Ovary (tissue), 3 donors: Measurements from ENCODE around the gene DTHD1.

Source experiments
- EP300 ChIP-seq: sonication (generic); formaldehyde crosslinking; IDR thresholded peaks from one replicate; pipeline ENCODE4 v1.6.1; 2017; ENCODE audit warnings: antibody characterized with exemption
- POLR2A ChIP-seq: fragments of 450-650 bp; IDR thresholded peaks from one replicate; pipeline ENCODE4 v1.6.1; 2017; ENCODE audit warnings: antibody characterized with exemption, mild to moderate bottlenecking, moderate library complexity
- TF ChIP-seq, protein P1 (sequence below), 3 donors: fragments of 450-650 bp in 2 of 3; fragments of 200-600 bp in 1 of 3; IDR thresholded peaks; one replicate each; pipeline versions ENCODE4 v1.5.1 to v1.8.0; 2016 to 2022; ENCODE audit warnings: antibody characterized with exemption in 3 of 3, mild to moderate bottlenecking in 1 of 3
- donor health status: DM: no; HTN: no; CAD: no.

DNA sequence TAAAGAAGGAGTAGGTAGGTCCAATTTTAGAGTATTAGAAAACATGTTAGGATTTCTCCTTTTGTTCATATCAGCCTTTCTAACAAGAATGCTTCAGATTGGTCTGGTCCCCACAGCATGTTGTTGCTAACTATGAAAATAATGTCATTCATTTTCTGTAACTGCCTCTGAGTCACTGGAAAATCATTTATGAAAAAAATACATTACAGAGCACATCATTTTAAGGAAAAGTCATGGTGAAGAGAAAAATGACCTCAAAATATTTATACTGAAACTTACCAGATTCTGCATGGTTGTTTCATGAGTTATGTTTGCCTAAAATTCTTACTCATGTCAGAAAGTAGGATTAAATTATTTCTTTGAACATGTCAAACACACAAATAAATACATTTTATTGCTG lies 35.2 kb downstream of the DTHD1 start:
- TF ChIP-seq, protein P1, sequence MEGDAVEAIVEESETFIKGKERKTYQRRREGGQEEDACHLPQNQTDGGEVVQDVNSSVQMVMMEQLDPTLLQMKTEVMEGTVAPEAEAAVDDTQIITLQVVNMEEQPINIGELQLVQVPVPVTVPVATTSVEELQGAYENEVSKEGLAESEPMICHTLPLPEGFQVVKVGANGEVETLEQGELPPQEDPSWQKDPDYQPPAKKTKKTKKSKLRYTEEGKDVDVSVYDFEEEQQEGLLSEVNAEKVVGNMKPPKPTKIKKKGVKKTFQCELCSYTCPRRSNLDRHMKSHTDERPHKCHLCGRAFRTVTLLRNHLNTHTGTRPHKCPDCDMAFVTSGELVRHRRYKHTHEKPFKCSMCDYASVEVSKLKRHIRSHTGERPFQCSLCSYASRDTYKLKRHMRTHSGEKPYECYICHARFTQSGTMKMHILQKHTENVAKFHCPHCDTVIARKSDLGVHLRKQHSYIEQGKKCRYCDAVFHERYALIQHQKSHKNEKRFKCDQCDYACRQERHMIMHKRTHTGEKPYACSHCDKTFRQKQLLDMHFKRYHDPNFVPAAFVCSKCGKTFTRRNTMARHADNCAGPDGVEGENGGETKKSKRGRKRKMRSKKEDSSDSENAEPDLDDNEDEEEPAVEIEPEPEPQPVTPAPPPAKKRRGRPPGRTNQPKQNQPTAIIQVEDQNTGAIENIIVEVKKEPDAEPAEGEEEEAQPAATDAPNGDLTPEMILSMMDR (IDR thresholded peaks at IDR 0.05), result no peak
- TF ChIP-seq POLR2A (no peak), EP300 (no peak)
